ENCODE data around the gene GGT6.
"Not testable (repeated sequence)": the region's sequence is repeated elsewhere in the genome, so short reads cannot be mapped to it uniquely, and the experiment has no call there.

GGT6 gene

DNA sequence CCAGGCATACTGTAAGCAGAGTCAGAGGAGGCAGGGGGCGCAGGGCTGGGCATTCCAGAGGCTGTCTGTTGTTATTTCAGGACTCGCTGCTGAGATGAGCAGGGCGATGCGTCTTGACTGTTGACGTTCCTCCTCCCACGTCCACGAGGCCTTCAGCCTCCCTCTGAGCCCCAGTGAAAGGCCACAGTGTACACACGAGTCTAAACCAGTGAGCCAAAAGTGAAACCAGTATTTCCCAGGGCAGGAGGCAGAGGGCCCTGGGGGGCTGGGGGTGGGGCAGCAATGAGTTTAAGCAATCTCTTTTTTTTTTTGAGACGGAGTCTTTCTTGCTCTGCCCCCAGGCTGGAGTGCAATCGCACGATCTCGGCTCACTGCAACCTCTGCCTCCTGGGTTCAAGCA, 45.4 kb upstream of the GGT6 start:
- Histone ChIP-seq H3K27ac (ENCODE audit: poor library complexity, severe bottlenecking) (no peak overlapping the region), H3K4me1 (ENCODE audit: insufficient read depth, poor library complexity, severe bottlenecking) (no peaks in the 10 kb centered on the region), H3K36me3 (ENCODE audit: low read depth) (no peaks in the 10 kb centered on the region), H3K4me3 (ENCODE audit: severe bottlenecking) (no peak overlapping the region), H3K27me3 (ENCODE audit: insufficient read depth, poor library complexity, severe bottlenecking) (no peaks in the 10 kb centered on the region), H3K9me3 (ENCODE audit: severe bottlenecking) (no peaks in the 10 kb centered on the region)
- no peak for DNase-seq (ENCODE audit: low spot score)
- no peak for ATAC-seq (ENCODE audit: low read depth)
- TF ChIP-seq, protein P1, sequence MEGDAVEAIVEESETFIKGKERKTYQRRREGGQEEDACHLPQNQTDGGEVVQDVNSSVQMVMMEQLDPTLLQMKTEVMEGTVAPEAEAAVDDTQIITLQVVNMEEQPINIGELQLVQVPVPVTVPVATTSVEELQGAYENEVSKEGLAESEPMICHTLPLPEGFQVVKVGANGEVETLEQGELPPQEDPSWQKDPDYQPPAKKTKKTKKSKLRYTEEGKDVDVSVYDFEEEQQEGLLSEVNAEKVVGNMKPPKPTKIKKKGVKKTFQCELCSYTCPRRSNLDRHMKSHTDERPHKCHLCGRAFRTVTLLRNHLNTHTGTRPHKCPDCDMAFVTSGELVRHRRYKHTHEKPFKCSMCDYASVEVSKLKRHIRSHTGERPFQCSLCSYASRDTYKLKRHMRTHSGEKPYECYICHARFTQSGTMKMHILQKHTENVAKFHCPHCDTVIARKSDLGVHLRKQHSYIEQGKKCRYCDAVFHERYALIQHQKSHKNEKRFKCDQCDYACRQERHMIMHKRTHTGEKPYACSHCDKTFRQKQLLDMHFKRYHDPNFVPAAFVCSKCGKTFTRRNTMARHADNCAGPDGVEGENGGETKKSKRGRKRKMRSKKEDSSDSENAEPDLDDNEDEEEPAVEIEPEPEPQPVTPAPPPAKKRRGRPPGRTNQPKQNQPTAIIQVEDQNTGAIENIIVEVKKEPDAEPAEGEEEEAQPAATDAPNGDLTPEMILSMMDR (IDR thresholded peaks at IDR 0.05; ENCODE audit: poor library complexity, severe bottlenecking), result no peak

DNA sequence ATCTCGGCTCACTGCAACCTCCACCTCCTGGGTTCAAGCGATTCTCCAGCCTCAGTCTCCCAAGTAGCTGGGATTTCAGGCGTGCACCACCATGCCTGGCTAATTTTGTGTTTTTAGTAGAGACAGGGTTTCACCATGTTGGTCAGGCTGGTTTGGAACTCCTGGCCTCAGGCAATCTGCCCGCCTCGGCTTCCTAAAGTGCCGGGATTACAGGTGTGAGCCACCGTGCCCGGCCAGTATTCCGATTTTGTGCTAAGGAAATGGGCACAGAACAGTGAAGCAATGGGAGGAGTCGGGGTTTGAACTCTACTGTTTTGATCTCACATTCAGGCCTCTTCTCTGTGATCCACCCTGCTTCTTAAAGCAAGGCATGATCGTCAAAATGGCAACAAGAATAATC, 44.4 kb upstream of the GGT6 start:
- not testable (repeated sequence) for H3K36me3 ChIP-seq (ENCODE audit: low read depth); H3K27me3 ChIP-seq (ENCODE audit: insufficient read depth, poor library complexity, severe bottlenecking)

DNA sequence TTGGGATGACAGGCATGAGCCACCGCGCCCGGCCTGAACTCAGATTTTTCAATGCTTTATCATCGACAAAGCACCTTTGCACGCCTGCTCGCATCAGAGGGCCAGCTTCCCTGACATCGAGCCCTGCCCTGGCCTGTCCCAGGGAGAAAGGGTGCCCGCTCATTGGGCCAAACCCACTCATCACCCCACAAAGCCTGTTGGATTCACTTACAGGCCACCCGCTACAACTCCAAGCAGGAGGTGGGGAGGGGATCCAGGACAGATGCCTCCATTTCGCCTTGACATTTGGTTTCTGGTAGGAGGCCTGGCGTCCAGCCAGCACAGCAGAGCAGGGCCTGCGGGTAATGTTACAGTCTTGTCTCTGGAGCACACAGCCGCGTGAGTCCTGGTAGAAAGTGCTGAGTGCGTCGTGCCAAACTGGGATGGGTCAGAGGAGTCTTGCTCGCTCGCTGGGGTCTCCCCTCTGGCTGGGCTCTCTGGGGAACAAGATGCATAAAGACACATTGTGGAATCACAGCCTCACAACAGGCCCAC, 43.8 kb upstream of the GGT6 start:
- H3K27ac ChIP-seq (ENCODE audit: poor library complexity, severe bottlenecking), result no peak overlapping the region
- no peak for DNase-seq (ENCODE audit: low spot score)

More for the DNA sequence above, 44.4 kb upstream of the GGT6 start:
- H3K27ac ChIP-seq (ENCODE audit: poor library complexity, severe bottlenecking); ATAC-seq (ENCODE audit: low read depth); DNase-seq (ENCODE audit: low spot score); H3K4me3 ChIP-seq (ENCODE audit: severe bottlenecking); H3K4me1 ChIP-seq (ENCODE audit: insufficient read depth, poor library complexity, severe bottlenecking); H3K9me3 ChIP-seq (ENCODE audit: severe bottlenecking): not testable (repeated sequence)

DNA sequence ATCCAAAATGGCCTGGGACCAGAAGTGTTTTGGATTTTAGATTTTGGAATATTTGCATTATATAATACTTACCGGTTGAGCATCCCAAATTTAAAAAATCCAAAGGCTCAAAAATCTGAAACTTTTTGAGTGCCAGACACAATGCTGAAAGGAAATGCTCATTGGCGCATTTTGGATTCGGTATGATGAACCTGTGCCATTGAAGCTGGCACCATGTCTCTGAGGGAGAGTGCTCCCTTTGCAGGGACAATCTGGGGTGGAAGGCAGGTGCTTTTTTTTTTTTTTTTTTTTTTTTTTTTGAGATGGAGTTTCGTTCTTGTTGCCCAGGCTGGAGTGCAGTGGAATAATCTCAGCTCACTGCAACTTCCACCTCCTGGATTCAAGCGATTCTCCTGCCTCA, 41.7 kb upstream of the GGT6 start:
- Histone ChIP-seq H3K27ac (ENCODE audit: poor library complexity, severe bottlenecking) (no peak overlapping the region), H3K4me3 (ENCODE audit: severe bottlenecking) (no peak overlapping the region), H3K4me1 (ENCODE audit: insufficient read depth, poor library complexity, severe bottlenecking) (no peaks in the 10 kb centered on the region), H3K36me3 (ENCODE audit: low read depth) (no peaks in the 10 kb centered on the region), H3K27me3 (ENCODE audit: insufficient read depth, poor library complexity, severe bottlenecking) (peaks cover 3% of the 10 kb centered on the region), H3K9me3 (ENCODE audit: severe bottlenecking) (no peaks in the 10 kb centered on the region)
- TF ChIP-seq, protein P1 (IDR thresholded peaks at IDR 0.05; ENCODE audit: poor library complexity, severe bottlenecking), result no peak
- no peak for ATAC-seq (ENCODE audit: low read depth)
- no peak for DNase-seq (ENCODE audit: low spot score)

More for the DNA sequence above, 43.8 kb upstream of the GGT6 start:
- peaks cover 3% of the 10 kb centered on the region for H3K27me3 ChIP-seq (ENCODE audit: insufficient read depth, poor library complexity, severe bottlenecking)
- ATAC-seq (ENCODE audit: low read depth), result 0 out of 3 replicates have a peak, but pooled peaks have one; percentile 23
- TF ChIP-seq, protein P1 (IDR thresholded peaks at IDR 0.05; ENCODE audit: poor library complexity, severe bottlenecking), result no peak
- H3K4me3 ChIP-seq (ENCODE audit: severe bottlenecking), result no peak overlapping the region
- no peaks in the 10 kb centered on the region for H3K9me3 ChIP-seq (ENCODE audit: severe bottlenecking)
- H3K4me1 ChIP-seq (ENCODE audit: insufficient read depth, poor library complexity, severe bottlenecking), result no peaks in the 10 kb centered on the region
- H3K36me3 ChIP-seq (ENCODE audit: low read depth), result no peaks in the 10 kb centered on the region

DNA sequence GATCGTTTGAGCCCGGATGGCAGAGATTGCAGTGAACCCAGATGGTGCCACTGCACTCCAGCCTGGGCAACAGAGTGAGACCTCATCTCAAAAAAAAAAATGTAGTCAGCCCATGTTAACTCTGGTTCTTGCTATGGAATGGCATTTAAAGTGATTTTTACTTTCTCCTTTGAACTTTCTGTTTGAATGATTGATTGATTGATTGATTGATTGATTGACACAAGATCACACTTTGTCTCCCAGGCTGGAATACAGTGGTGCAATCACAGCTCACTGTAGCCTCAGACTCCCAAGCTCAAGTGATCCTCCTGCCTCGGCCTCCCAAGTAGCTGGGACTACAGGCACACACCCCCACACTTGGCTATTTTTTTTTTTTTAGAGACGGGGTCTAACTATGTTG, 40.9 kb upstream of the GGT6 start:
- no peaks in the 10 kb centered on the region for H3K9me3 ChIP-seq (ENCODE audit: severe bottlenecking)
- TF ChIP-seq, protein P1 (IDR thresholded peaks at IDR 0.05; ENCODE audit: poor library complexity, severe bottlenecking), result no peak
- DNase-seq (ENCODE audit: low spot score) (no peak), ATAC-seq (ENCODE audit: low read depth) (no peak)
- no peaks in the 10 kb centered on the region for H3K4me1 ChIP-seq (ENCODE audit: insufficient read depth, poor library complexity, severe bottlenecking)
- H3K27ac ChIP-seq (ENCODE audit: poor library complexity, severe bottlenecking), result no peak overlapping the region
- peaks cover 3% of the 10 kb centered on the region for H3K27me3 ChIP-seq (ENCODE audit: insufficient read depth, poor library complexity, severe bottlenecking)
- H3K4me3 ChIP-seq (ENCODE audit: severe bottlenecking), result no peak overlapping the region
- no peaks in the 10 kb centered on the region for H3K36me3 ChIP-seq (ENCODE audit: low read depth)

Data from RWPE2 (cell line).